ENCODE data around the gene GTF2F1.
"Not testable (repeated sequence)": the region's sequence is repeated elsewhere in the genome, so short reads cannot be mapped to it uniquely, and the experiment has no call there.

Gene GTF2F1

DNA sequence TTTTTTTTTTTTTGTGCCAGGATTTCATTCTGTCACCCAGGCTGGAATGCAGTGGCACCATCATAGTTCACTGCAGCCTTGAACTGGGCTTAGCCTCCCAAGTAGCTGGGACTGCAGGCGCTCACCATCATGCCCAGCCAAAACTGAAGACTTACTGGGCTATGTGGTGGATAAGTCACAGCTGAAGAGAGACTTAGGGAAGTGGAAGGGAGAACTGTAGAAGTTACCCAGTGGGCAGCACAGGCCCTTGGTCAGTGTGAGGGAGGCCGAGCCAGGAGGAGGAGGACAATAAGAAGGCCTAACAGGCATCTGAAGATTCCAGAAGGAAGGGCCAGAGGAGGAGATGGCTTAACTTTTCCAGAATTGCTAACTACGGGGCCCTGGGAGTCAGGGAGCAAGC is 13.2 kb downstream of the GTF2F1 start:
- no peaks in the 10 kb centered on the region for H3K4me1 Mint-ChIP-seq
- H3K36me3 Mint-ChIP-seq (ENCODE audit: low read depth): peaks cover 28% of the 10 kb centered on the region
- no peak for DNase-seq
- H3K27ac Mint-ChIP-seq: no peak overlapping the region
- no peak overlapping the region for H3K4me3 Mint-ChIP-seq
- H3K27me3 Mint-ChIP-seq: no peaks in the 10 kb centered on the region
- no peaks in the 10 kb centered on the region for H3K9me3 Mint-ChIP-seq
- no peak for ATAC-seq

DNA sequence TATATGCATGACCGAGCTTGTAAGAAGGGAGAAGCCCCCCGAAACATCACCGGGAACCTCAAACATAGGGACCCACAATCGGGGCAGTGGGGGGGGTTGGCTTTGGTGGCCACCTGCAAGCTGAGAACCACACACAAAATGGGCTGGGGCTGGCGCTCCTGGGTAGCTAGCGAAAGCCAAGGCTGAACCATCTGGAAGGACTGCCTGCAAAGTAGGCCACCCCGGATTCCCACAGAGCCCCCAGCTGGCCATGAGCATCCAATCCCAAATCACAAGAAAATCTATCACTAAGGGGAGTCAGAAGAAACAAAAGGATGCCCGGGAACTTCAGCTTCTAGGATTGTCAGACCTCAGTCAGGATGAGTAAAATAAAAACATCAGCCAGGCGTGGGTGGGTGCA is 14.5 kb downstream of the GTF2F1 start:
- H3K27me3 Mint-ChIP-seq: no peaks in the 10 kb centered on the region
- DNase-seq (no peak), ATAC-seq (no peak)
- H3K27ac Mint-ChIP-seq: no peak overlapping the region
- H3K9me3 Mint-ChIP-seq: no peaks in the 10 kb centered on the region
- H3K4me1 Mint-ChIP-seq: peaks cover 4% of the 10 kb centered on the region
- no peak overlapping the region for H3K4me3 Mint-ChIP-seq
- peaks cover 26% of the 10 kb centered on the region for H3K36me3 Mint-ChIP-seq (ENCODE audit: low read depth)

DNA sequence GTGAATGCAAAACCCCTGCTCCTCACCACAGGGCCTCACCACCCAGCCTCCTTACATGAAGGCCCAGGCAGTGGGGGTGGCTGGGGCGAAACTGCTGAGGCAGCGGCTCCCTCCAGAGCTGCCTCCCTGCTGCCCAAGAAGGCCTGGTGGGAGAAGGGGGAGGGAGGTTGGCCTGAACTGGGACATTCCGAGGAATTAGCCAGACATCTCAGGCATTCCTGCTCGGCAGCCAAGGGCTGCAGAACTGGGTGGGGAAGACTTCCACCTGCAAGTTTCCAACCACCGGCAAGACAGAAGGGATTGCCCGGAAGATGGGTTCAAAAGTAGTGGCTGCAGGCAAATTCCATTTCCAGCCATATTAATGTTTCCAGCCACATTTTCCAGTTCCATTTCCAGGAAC is 14.9 kb downstream of the GTF2F1 start:
- Mint-ChIP-seq H3K4me1 (peaks cover 7% of the 10 kb centered on the region), H3K4me3 (no peak overlapping the region), H3K36me3 (ENCODE audit: low read depth) (peaks cover 22% of the 10 kb centered on the region), H3K27me3 (no peaks in the 10 kb centered on the region), H3K27ac (no peak overlapping the region), H3K9me3 (no peaks in the 10 kb centered on the region)
- ATAC-seq (no peak), DNase-seq (no peak)

DNA sequence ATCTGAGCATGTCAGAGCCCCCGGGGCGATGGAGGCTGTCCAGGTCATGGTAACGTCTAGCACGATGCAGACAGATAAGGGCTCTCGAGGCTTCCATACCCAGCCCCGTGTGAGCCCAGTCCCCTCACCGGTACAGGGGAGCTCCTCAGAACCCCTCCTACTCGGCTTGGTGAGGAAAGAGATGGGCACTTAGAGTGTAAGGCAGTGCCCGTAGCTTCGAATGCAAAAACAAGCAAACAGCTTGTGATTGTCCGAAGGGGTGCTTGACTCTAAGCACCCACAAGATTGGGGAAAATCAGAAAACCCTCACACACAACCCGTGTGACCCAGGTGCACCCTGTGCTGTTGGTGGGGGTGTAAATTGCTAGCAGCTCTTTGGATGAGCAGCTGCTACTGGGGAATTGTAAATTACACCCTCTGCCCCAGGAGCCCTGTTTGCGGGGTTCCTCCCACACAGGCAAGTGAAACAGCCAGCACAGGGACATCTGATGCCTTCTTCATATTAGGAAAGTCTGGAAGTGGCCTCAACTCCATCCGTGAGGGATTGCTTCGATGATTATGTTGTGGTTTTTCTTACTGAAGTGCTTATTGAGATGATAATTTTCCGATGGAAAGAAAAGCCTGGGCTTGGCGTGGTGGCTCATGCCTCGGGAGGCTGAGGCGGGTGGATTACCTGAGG is 16.3 kb downstream of the GTF2F1 start:
- Mint-ChIP-seq H3K27me3 (no peaks in the 10 kb centered on the region), H3K36me3 (ENCODE audit: low read depth) (peaks cover 17% of the 10 kb centered on the region), H3K27ac (no peak overlapping the region), H3K4me1 (peaks cover 12% of the 10 kb centered on the region), H3K4me3 (no peak overlapping the region), H3K9me3 (no peaks in the 10 kb centered on the region)
- DNase-seq (no peak), ATAC-seq (no peak)

DNA sequence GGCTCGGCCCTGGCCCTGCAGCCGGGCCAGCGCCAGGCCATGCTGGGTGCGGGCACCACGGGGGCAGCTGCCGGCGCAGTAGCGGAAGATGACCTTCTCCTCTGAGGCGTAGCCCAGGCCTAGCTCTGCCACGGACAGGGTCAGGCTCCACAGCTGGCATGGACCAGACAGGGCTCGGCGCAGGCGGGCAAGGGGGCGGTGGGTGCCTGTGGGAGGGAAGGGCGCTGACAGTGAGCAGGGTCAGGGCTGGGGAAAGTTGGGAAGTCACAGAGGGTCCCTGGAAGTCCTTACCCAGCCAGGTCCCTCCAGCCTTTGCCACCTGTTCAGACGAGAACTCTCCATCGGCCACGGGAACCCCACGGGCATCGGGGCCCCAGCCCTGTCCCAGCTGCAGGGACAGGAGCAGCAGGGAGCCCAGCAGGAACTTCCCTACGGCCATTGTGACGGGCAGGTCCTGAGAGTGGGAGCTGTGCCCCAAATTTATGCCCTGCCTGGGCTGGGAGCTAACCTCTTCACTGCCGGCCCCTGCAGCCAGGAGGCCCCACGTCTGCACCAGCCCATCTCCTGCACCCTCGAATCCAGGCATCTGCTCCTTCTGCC is 17.5 kb downstream of the GTF2F1 start, which contains the start of gene PSPN:
TSS of gene PSPN (minus strand) at position 523 of the 600 bp plus-strand sequence. CDS start at position 439, 84 bp downstream.
- no peaks in the 10 kb centered on the region for H3K9me3 Mint-ChIP-seq
- no peaks in the 10 kb centered on the region for H3K27me3 Mint-ChIP-seq
- DNase-seq (no peak), ATAC-seq (no peak)
- H3K36me3 Mint-ChIP-seq (ENCODE audit: low read depth): peaks cover 8% of the 10 kb centered on the region
- peaks cover 13% of the 10 kb centered on the region for H3K4me1 Mint-ChIP-seq
- no peak within 1 kb of the TSS for H3K27ac Mint-ChIP-seq
- no peak within 1 kb of the TSS for H3K4me3 Mint-ChIP-seq

DNA sequence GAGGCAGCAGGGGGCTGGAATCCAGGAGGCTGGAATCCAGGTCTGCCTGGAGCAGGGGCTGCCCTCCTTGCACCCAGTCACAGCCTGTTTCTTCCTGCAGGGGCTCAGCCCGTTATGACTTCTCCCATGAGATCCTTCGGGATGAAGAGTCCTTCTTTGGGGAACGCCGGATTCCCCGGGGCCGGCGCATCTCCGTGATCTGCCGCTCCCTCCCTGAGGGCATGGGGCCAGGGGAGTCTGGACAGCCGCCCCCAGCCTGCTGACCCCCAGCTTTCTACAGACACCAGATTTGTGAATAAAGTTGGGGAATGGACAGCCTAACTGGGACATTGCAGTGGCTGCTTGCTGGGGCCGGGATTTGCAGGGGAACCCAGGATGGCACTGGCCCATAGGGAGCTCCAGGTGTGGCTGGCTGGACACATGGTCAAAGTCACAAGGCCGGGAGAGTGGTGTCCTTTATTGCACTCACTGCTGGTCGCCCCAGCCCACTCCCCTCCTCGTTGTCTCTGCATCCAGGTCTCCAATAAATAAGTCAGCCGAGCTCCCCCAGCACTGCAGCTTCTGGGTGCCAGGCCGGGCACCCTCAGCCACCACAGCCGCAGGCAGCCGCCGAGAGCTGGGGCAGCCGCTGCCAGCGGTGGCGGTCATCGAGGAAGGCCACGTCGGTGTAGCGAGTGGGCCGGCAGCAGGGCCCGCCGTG is 18.1 kb downstream of the GTF2F1 start:
- H3K27me3 Mint-ChIP-seq: no peaks in the 10 kb centered on the region
- DNase-seq: no peak
- no peak overlapping the region for H3K27ac Mint-ChIP-seq

DNA sequence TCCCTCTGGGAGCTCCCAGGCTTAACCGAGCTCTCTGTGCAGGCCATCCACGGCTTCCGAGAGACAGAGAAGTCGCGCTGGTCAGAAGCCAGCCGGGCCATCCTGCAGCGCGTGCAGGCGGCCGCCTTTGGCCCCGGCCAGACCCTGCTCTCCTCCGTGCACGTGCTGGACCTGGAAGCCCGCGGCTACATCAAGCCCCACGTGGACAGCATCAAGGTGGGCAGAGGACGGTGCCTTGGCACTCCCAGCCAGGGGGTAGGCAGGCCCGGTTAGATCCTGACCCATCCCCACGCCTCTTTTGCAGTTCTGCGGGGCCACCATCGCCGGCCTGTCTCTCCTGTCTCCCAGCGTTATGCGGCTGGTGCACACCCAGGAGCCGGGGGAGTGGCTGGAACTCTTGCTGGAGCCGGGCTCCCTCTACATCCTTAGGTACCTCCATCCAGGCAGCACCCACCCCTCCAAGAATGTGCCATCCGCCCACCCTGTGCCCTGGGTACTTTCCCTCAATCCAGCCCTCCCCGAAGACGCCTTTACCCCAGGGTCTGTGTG is 18.7 kb downstream of the GTF2F1 start:
- Mint-ChIP-seq H3K27me3 (no peaks in the 10 kb centered on the region), H3K4me1 (peaks cover 15% of the 10 kb centered on the region), H3K36me3 (ENCODE audit: low read depth) (no peaks in the 10 kb centered on the region), H3K9me3 (no peaks in the 10 kb centered on the region), H3K27ac (no peak overlapping the region), H3K4me3 (no peak overlapping the region)
- DNase-seq (no peak), ATAC-seq (no peak)

More for the DNA sequence above, 18.1 kb downstream of the GTF2F1 start:
- H3K4me1 Mint-ChIP-seq: peaks cover 14% of the 10 kb centered on the region
- ATAC-seq: no peak
- H3K4me3 Mint-ChIP-seq: no peak overlapping the region
- no peaks in the 10 kb centered on the region for H3K9me3 Mint-ChIP-seq
- H3K36me3 Mint-ChIP-seq (ENCODE audit: low read depth): peaks cover 3% of the 10 kb centered on the region

DNA sequence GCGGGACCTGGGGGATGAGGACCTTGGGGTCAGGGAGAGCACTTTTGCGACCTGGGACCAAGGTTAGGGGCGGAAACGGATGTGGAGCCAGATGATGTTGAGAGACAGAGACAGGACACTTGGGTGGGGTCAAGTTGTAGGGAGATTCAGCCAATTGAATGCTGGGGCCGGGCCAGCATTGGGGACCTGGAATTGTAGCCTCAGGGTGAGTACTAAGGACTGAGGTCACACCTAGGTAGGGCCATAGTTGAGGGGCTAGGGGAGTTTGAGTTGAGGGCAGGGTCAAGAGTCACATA is 19.2 kb downstream of the GTF2F1 start:
- Mint-ChIP-seq H3K4me1 (peaks cover 15% of the 10 kb centered on the region), H3K36me3 (ENCODE audit: low read depth) (peaks cover 2% of the 10 kb centered on the region), H3K27me3 (no peaks in the 10 kb centered on the region), H3K27ac (peak overlapping the region; percentile 67), H3K9me3 (no peaks in the 10 kb centered on the region), H3K4me3 (peak overlapping the region; percentile 83)
- no peak for ATAC-seq
- no peak for DNase-seq

DNA sequence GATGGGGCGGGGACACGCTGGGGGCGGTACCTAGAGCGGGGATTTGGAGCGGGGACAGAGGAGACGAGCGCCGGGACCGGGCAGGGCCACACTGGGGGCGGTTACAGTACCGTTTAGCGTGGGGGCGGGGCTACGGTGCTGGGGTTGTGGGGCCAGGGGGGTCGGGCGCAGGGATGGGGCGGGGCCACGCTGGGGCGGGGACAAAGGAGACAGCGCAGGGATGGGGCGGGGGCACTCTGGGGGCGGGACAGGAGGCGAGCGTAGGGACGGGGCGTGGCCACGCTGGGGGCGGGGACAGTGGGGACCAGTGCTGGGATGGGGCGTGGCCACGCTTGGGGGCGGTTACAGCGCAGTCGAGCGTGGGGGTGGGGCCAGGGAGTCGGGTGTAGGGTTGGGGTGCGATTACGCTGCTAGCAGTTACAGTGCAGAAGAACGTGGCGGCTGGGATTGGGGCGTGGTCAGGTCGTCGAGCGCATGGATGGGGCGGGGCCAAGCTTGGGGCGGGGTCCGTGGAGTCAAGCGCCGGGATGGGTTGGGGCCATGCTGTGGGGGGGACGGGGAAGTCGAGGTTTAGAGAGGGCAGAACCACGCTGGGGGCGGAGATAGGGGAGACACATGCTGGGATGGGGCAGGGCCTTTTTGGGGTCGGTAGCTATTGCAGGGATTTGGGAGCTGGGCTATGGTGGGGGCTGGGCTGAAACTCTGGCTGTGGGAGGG is 19.7 kb downstream of the GTF2F1 start:
- Mint-ChIP-seq H3K9me3 (no peaks in the 10 kb centered on the region), H3K27me3 (no peaks in the 10 kb centered on the region), H3K4me1 (peaks cover 15% of the 10 kb centered on the region), H3K4me3 (peak overlapping the region; percentile 83), H3K36me3 (ENCODE audit: low read depth) (peaks cover 4% of the 10 kb centered on the region), H3K27ac (peak overlapping the region; percentile 90)
- peak; percentile 100 for DNase-seq
- peak; percentile 69 for ATAC-seq

DNA sequence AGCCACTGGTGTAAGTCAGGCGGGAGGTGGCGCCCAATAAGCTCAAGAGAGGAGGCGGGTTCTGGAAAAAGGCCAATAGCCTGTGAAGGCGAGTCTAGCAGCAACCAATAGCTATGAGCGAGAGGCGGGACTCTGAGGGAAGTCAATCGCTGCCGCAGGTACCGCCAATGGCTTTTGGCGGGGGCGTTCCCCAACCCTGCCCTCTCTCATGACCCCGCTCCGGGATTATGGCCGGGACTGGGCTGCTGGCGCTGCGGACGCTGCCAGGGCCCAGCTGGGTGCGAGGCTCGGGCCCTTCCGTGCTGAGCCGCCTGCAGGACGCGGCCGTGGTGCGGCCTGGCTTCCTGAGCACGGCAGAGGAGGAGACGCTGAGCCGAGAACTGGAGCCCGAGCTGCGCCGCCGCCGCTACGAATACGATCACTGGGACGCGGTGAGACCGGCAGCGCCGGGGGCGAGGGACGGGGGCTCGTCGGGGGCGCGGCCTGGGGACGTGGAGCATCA is 20.3 kb downstream of the GTF2F1 start, which contains the start of gene ALKBH7:
TSS of gene ALKBH7 (plus strand) at position 201 of the 502 bp plus-strand sequence. CDS start at position 228, 27 bp downstream.
- peak; percentile 86 for ATAC-seq
- Mint-ChIP-seq H3K9me3 (no peaks in the 10 kb centered on the region), H3K4me3 (peak within 1 kb of the TSS; percentile 83)

DNA sequence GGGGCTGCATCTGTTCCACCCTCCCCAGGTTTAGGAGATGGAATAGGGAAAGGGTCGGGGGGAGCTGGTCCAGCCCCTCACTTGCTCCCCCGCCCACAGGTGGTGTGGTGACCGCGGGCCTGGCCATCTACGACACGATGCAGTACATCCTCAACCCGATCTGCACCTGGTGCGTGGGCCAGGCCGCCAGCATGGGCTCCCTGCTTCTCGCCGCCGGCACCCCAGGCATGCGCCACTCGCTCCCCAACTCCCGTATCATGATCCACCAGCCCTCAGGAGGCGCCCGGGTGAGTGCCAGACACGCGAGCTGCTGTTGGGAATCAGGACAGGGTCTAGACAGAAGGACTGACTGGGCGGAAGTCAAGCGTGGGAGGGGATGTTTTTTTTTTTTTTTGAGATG is 28.6 kb downstream of the GTF2F1 start:
- H3K36me3 Mint-ChIP-seq (ENCODE audit: low read depth): peaks cover 40% of the 10 kb centered on the region
- peaks cover 18% of the 10 kb centered on the region for H3K4me1 Mint-ChIP-seq
- ATAC-seq (no peak), DNase-seq (no peak)
- no peaks in the 10 kb centered on the region for H3K9me3 Mint-ChIP-seq
- no peak overlapping the region for H3K27ac Mint-ChIP-seq
- no peak overlapping the region for H3K4me3 Mint-ChIP-seq
- no peaks in the 10 kb centered on the region for H3K27me3 Mint-ChIP-seq

More for the DNA sequence above, 20.3 kb downstream of the GTF2F1 start, which contains the start of gene ALKBH7:
- Mint-ChIP-seq H3K36me3 (ENCODE audit: low read depth) (peaks cover 10% of the 10 kb centered on the region), H3K27ac (peak within 1 kb of the TSS; percentile 90), H3K4me1 (peaks cover 15% of the 10 kb centered on the region), H3K27me3 (no peaks in the 10 kb centered on the region)
- DNase-seq: peak; percentile 93

DNA sequence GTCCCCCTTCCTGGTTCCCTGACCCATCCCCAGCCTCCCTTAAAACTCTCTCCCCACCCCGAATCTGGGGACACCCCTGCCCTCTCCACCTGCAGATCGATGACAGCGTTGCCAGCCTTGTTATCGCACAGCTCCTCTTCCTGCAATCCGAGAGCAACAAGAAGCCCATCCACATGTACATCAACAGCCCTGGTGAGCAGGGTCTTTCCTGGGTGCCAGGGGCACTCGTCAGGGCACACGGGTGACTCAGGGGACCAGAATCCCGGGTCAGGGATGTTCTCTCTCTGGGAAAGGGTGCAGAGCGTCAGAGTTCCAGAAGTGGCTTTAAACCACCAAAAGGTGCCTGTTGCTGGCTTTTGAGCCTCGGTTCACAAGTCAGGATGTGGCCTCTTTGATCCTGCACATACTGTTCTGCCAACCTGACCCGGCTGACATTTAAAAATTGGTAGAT is 30.6 kb downstream of the GTF2F1 start:
- Mint-ChIP-seq H3K27me3 (no peaks in the 10 kb centered on the region), H3K4me1 (peaks cover 18% of the 10 kb centered on the region), H3K9me3 (no peaks in the 10 kb centered on the region), H3K27ac (peak overlapping the region; percentile 98), H3K36me3 (ENCODE audit: low read depth) (peaks cover 28% of the 10 kb centered on the region), H3K4me3 (peak overlapping the region; percentile 98)
- ATAC-seq (peak; percentile 45), DNase-seq (peak; percentile 35)

DNA sequence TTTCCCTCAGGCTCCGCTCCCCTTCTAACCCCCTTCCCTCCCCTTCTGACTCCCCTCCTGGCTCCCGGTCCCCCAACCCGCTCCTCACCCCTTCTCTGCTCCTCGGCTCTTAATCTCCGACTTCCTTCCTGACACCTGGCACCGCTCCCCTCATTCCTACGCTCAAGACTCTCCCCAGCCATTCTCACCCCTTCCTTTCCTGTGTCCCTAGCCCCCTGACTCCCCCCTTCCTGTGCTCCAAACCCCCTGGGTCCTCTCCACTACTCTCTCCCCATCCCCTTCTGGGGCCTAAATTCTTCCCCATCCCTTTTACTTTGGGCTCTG is 31.0 kb downstream of the GTF2F1 start:
- ATAC-seq (no peak), DNase-seq (no peak)
- Mint-ChIP-seq H3K27me3 (no peaks in the 10 kb centered on the region), H3K9me3 (no peaks in the 10 kb centered on the region), H3K4me3 (peak overlapping the region; percentile 98), H3K36me3 (ENCODE audit: low read depth) (peaks cover 26% of the 10 kb centered on the region), H3K27ac (peak overlapping the region; percentile 98), H3K4me1 (peaks cover 18% of the 10 kb centered on the region)

DNA sequence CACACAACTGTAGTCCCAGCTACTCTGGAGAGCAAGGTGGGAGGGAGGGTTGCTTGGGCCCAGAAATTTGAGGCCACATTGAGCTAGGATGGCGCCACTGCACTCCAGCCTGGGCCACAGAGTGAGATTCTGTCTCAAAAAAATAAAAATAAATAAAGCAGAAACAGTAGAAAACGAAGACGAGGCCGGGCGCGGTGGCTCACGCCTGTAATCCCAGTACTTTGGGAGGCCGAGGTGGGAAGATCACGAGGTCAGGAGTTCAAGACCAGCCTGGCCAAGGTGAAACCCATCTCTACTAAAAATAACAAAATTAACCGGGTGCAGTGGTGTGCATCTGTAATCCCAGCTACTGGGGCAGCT is 32.1 kb downstream of the GTF2F1 start:
- H3K36me3 Mint-ChIP-seq (ENCODE audit: low read depth): peaks cover 20% of the 10 kb centered on the region
- peak overlapping the region; percentile 98 for H3K4me3 Mint-ChIP-seq
- H3K4me1 Mint-ChIP-seq: peaks cover 18% of the 10 kb centered on the region
- H3K27ac Mint-ChIP-seq: peak overlapping the region; percentile 98
- not testable (repeated sequence) for DNase-seq, H3K27me3 Mint-ChIP-seq, H3K9me3 Mint-ChIP-seq, ATAC-seq
